IPS-18a (cell line): ENCODE measurements around the gene NMRAL1.
A peak's percentile ranks its signal among the peaks of the same experiment; 100 is the strongest.

Experiments used
- H3K27ac ChIP-seq: one replicate; pipeline ENCODE4 v1.5.1; 2013; ENCODE audit warnings: low read length
- H3K27me3 ChIP-seq: one replicate; pipeline ENCODE4 v1.6.1; 2013; ENCODE audit warnings: mild to moderate bottlenecking, low read length; ENCODE audit not compliant: control insufficient read depth, insufficient read depth
- H3K36me3 ChIP-seq: one replicate; pipeline ENCODE4 v1.6.1; 2013; ENCODE audit warnings: low read depth, low read length; ENCODE audit not compliant: control insufficient read depth
- H3K4me1 ChIP-seq: one replicate; pipeline ENCODE4 v1.6.1; 2013; ENCODE audit warnings: low read depth, low read length; ENCODE audit not compliant: control insufficient read depth
- H3K4me3 ChIP-seq: one replicate; pipeline ENCODE4 v1.5.1; 2013; ENCODE audit warnings: low read length
- H3K9ac ChIP-seq: one replicate; pipeline ENCODE4 v1.6.1; 2013; ENCODE audit warnings: mild to moderate bottlenecking, low read length, moderate library complexity
- H3K9me3 ChIP-seq: one replicate; pipeline ENCODE4 v1.6.1; 2013; ENCODE audit warnings: low read depth, low read length; ENCODE audit not compliant: control insufficient read depth

Gene NMRAL1

DNA sequence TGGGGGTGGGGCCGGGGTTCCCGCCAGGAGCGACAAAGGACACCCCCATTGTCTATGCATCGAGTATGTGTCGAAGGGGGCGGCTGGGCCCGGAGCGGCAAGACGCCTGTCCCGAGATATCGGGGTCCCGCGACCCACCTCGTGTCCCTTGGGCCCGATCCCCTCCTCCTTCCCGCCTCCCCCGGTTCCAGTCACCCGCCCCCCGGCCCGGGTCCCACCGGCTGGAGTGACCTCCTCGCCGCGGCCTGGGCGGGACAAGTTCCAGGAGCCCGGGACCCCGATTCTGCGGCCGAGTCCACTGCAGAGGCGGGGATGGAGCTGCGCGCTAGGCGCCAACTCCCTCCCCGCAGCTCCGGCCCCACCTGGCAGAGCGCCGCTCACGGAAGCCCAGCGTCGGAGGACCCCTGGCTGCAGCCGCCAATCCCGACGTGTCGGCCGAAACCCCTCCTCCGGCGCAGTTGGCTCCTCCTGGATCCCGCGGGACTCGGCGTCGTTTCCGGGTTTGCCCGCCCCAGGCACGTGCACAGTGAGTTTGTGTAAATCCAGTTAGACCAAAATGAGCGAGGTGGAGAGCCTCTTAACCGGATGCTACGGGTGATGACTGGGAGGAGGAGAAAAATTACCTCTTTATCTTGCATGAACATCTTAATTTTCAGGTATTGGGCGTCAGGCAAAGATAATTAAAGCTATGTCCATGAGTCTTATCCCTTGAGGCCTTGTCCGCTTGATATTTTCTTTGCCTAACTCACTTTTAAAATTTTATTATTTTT lies at the start of gene NMRAL1:
TSS of gene NMRAL1 (minus strand) at position 434 of the 770 bp plus-strand sequence. CDS start 493 bp downstream, outside the sequence.
- Histone ChIP-seq H3K27ac (peak within 1 kb of the TSS; percentile 82), H3K9me3 (peaks cover 4% of the 10 kb centered on the region), H3K9ac (peak within 1 kb of the TSS; percentile 94), H3K36me3 (peaks cover under 1% of the 10 kb centered on the region), H3K27me3 (peaks cover 15% of the 10 kb centered on the region), H3K4me3 (peak within 1 kb of the TSS; percentile 88), H3K4me1 (peaks cover 5% of the 10 kb centered on the region)

DNA sequence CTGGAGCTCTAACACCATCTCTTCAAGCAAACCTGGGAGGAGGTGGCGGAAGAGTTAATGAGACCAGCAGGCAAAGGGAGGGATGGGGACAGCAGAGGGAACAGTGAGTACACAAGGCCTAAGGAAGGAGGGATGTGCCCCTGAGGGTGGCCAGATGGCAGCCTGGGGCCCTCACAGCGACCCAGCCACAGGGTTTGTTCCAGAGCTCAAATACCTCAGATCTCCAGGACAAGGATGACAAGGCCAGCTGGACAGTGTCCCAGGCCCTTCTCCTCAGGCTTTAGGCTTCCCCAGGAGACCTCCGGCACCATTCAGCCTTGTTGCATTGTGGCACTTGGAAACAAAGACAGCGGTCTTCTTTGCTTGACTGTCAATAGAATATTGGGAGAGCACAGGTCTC lies 49.3 kb upstream of the NMRAL1 start:
- Histone ChIP-seq H3K4me3 (no peak overlapping the region), H3K27ac (no peak overlapping the region), H3K9me3 (no peaks in the 10 kb centered on the region), H3K4me1 (peaks cover 18% of the 10 kb centered on the region), H3K27me3 (no peaks in the 10 kb centered on the region), H3K9ac (no peak overlapping the region), H3K36me3 (no peaks in the 10 kb centered on the region)

DNA sequence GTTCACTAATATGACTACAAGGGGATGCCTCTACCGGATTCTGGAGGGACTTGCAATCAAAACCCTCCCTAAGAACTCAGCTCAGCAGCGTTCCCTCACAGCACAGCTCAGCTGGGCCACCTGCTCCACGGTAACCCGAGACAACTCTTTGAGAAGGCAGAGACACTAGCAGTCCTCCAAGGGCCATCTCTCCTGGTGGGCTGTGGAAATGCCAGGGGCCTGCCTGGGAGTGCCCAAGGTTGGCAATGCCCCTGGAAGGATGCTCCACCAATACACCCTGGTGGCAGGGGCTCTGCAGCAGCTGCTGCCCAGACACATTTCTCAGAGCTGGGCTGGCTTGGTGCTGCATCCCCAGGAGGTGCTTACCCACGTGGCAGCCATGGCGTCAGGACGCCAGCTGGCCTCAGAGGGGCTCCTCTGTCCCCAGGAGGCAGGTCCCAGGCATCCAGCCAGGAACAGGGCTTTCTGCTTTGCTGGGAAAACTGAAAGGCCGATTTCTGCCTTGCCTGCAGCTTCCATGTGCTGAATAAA lies 47.7 kb upstream of the NMRAL1 start:
- Histone ChIP-seq H3K27me3 (no peaks in the 10 kb centered on the region), H3K9ac (no peak overlapping the region), H3K4me3 (no peak overlapping the region), H3K27ac (no peak overlapping the region), H3K4me1 (peaks cover 18% of the 10 kb centered on the region), H3K9me3 (no peaks in the 10 kb centered on the region), H3K36me3 (no peaks in the 10 kb centered on the region)

DNA sequence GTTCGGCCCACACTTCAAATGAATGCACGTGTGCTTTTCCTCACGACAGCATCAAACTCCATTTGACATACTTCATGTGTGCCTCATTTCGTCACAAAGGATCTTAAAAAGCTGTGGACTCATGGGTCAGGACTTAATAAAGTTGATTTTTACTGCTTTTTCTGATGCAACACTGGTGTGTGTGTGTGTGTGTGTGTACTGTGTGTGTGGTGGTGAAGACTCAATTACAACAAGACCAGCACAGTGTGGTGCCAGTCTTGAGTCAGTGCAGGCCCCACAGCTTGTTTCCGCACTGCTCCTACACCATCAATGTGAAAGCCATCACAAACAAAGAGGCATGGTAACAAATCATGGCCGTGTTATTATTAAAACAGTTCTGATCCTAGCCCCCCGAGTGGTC lies 46.5 kb upstream of the NMRAL1 start:
- H3K9me3 ChIP-seq = no peaks in the 10 kb centered on the region
- H3K9ac ChIP-seq = no peak overlapping the region
- no peaks in the 10 kb centered on the region for H3K36me3 ChIP-seq
- H3K27ac ChIP-seq = no peak overlapping the region
- peaks cover 18% of the 10 kb centered on the region for H3K4me1 ChIP-seq
- no peak overlapping the region for H3K4me3 ChIP-seq
- no peaks in the 10 kb centered on the region for H3K27me3 ChIP-seq

DNA sequence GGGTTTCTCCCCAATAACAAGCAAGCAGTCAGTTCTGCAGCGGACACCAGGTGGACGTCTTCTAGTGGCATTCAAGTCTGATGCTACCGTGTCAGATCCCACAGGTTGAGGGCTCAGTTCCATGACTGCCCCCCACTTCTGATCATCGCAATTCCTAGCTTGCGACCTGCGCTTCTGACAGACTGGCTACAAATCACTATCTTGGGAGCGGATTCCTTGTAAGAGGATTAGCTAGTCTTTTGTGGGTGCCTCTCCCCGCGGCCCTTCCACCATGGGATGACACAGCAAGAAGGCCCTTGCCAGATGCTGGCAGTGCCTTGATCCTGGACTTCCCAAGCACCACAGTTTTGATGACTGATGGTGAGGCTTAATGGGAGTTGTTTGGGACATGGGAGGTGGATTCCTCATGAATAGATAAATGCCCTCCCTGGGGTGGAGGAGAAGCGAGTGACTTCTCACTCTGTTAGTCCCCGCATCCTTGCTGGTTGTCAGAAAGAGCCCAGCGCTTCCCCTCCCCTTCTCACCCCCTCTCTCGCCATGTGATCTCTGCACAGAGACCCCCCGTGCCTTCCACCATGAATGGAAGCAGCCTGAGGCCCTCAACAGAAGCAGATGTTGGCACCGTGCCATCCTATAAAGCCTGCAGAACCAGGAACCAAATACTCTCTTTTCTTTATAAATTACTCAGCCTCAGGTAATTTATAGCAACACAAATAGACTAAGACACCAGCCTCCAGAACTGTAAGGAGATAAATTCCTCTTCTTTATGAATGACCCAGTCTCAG lies 45.0 kb upstream of the NMRAL1 start:
- peaks cover 18% of the 10 kb centered on the region for H3K4me1 ChIP-seq
- no peak overlapping the region for H3K27ac ChIP-seq

DNA sequence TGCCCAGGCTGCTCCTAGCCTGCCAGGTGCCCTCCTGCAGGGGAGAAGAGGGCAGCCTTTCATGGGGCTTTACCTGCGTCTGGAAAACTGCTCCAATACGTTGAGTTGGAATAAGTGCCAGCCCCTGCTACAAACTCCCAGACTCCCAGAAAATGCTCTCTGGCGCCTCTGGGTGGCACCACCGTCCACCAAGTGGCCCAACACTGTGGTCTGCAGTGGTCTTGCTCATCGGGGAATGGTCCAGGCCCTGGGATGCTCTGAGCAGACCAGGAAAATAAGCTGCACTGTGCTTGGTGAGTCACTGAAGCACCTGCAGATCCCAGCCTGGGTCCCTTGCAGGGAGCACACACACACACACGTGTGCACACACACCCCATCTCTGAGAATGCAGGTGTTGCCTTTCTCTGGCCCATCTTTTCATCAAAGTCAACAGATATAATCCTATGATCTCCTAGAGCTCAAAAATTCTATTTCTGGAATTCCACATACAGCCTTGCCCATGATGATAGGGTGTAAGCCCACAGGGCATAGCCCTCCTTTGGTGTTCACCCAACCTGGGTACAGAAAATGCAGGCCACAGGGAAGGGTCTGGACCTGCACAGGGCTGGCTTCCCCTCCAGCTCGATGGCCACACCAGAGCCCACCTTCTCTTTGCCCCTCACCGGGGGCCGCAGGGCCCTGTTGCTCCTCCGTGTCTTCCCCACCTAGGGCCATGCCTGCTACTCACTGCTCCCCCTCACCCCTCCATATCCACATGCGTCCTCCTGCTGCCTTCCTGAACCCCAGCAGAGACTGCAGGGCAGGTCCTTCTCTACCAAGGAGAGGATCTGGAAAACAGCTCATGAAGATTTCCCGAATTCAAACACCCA lies 43.6 kb upstream of the NMRAL1 start:
- H3K9ac ChIP-seq = no peak overlapping the region
- no peaks in the 10 kb centered on the region for H3K9me3 ChIP-seq
- no peaks in the 10 kb centered on the region for H3K27me3 ChIP-seq
- no peak overlapping the region for H3K4me3 ChIP-seq
- H3K27ac ChIP-seq = no peak overlapping the region
- peaks cover 4% of the 10 kb centered on the region for H3K36me3 ChIP-seq
- peaks cover 13% of the 10 kb centered on the region for H3K4me1 ChIP-seq

More for the DNA sequence above, 45.0 kb upstream of the NMRAL1 start:
- Histone ChIP-seq H3K9me3 (no peaks in the 10 kb centered on the region), H3K9ac (no peak overlapping the region), H3K4me3 (no peak overlapping the region), H3K27me3 (no peaks in the 10 kb centered on the region), H3K36me3 (no peaks in the 10 kb centered on the region)

DNA sequence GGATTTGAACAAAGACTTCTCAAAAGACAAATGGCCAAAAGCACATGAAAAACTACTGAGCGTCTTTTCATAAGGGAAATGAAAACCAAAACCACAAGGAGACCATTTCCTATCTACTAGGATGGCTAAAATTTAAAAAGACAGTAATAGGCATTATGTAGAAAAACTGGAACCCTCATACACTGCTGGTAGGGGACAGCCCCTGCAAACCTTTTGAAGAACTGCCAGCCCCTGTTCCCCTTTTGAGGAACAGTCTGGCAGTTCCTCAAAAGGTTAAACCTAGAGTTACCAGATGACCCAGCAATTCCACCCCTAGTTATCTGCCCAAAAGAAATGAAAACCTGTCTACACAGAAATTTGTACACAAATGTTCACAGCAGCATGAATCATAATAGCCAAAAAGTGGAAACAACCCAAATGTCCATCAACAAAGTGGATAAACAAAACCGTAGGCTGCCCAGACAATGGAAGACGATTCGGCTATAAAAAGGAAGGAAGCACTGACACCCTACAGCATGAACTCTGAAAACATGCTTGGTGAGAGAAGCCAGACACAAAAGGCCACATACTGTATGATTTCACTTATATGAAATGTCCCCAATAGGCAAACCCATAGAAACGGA lies 41.3 kb upstream of the NMRAL1 start:
- Histone ChIP-seq H3K27me3 (no peaks in the 10 kb centered on the region), H3K4me1 (no peaks in the 10 kb centered on the region), H3K4me3 (no peak overlapping the region), H3K9me3 (no peaks in the 10 kb centered on the region), H3K9ac (no peak overlapping the region), H3K36me3 (peaks cover 13% of the 10 kb centered on the region), H3K27ac (no peak overlapping the region)

DNA sequence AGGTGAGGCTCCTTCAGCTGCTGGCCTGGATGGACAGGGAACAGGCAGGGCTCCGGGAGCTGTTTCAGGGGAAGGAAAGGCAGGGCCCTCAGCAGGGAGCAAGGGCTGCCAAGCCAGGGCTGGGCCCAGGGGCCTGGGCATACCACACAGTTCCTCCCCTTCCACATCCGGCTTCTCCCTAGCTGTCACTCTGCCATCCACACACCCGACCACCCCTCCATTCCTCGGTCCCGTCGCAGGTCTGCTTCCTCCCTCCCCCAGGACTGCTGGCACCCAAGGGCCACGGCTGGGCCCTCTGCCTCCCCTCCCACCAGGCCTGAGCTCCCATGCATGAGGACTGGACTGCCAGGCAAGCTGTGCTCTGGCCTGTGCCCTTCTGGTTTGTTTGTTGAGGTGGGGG lies 40.2 kb upstream of the NMRAL1 start:
- Histone ChIP-seq H3K4me1 (no peaks in the 10 kb centered on the region), H3K9ac (no peak overlapping the region), H3K27me3 (no peaks in the 10 kb centered on the region)

DNA sequence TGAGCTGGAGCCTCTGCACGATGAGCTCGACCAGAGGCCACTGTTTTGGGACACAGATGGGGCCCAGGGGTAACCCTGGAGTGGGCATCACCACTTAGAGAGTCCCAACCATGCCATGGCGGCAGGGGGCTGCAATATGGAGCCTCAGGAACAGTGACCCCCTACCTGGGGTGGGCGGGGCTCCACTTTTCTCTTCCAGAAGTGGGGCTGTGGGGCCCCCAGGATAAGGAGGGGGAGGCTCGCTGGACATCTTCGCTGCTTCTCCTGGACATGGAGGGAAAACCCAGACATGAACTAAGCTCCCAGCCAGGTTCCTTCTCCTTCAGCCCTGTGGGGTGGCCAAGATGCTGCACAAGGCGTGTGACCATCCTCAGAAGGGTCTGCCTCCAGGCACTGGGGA lies 39.5 kb upstream of the NMRAL1 start:
- Histone ChIP-seq H3K9me3 (no peaks in the 10 kb centered on the region), H3K4me3 (no peak overlapping the region), H3K4me1 (no peaks in the 10 kb centered on the region), H3K27ac (no peak overlapping the region), H3K27me3 (no peaks in the 10 kb centered on the region), H3K36me3 (peaks cover 22% of the 10 kb centered on the region), H3K9ac (no peak overlapping the region)

More for the DNA sequence above, 40.2 kb upstream of the NMRAL1 start:
- Histone ChIP-seq H3K4me3 (no peak overlapping the region), H3K36me3 (peaks cover 19% of the 10 kb centered on the region), H3K9me3 (no peaks in the 10 kb centered on the region), H3K27ac (no peak overlapping the region)

DNA sequence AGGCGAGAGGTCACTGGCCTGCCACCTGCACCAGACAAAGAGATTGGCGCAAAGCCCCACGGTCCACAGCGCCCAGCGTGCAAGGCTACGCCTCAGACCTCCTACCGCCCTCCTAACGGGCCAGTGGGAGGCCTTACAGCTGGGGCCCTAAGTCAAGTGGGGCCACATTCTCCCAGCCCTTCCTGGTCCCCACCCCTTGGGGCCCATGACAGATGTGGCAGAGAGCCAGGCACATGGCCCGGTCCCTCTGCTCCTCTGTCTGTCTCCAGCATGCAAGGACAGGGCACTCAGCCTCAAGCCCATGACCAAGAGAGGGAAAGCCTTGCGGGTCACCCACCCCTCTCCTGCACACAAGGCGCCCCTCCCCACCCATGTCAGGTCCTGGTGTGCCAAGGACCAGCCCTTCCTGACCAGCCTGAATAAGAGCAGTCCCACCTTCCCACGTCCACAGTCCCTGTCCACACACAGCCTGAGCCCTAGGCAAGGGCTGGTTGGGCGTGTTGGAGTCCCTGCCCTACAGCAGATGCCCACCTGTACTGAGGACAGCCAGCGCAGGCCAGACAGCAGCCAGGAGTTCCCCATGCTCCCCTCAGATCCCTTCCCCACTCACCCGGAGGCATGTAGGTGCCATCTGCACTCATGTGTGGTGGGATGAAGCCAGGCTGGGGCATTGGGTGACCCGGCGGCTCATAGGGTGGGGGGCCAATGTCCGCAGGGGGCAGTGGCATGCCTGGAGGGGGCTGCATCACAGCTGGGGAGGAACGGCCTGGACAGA lies 38.8 kb upstream of the NMRAL1 start:
- no peaks in the 10 kb centered on the region for H3K9me3 ChIP-seq
- H3K27me3 ChIP-seq = no peaks in the 10 kb centered on the region
- H3K36me3 ChIP-seq = peaks cover 22% of the 10 kb centered on the region
- no peak overlapping the region for H3K9ac ChIP-seq
- no peak overlapping the region for H3K27ac ChIP-seq
- no peaks in the 10 kb centered on the region for H3K4me1 ChIP-seq
- no peak overlapping the region for H3K4me3 ChIP-seq
